ENCODE data around the gene STXBP1.

STXBP1 gene

GRCh38 chr9:127644146-127644827 is 32.2 kb downstream of the STXBP1 start:
- no peak for DNase-seq (ENCODE audit: low read depth)
- H3K4me3 ChIP-seq (ENCODE audit: low read depth, low read length) = no peak overlapping the region

GRCh38 chr9:127644943-127645342 is 32.9 kb downstream of the STXBP1 start:
- no peak for DNase-seq (ENCODE audit: low read depth)
- no peak overlapping the region for H3K4me3 ChIP-seq (ENCODE audit: low read depth, low read length)

GRCh38 chr9:127647451-127647850 is 35.4 kb downstream of the STXBP1 start:
- no peak overlapping the region for H3K4me3 ChIP-seq (ENCODE audit: low read depth, low read length)
- DNase-seq (ENCODE audit: low read depth) = no peak

- DNase-seq (ENCODE audit: low read depth) = no peak
- H3K4me3 ChIP-seq (ENCODE audit: low read depth, low read length) = no peak overlapping the region
These were observed 38.4 kb downstream of the STXBP1 start for GRCh38 chr9:127650518-127650917.

- H3K4me3 ChIP-seq (ENCODE audit: low read depth, low read length) = no peak overlapping the region
- no peak for DNase-seq (ENCODE audit: low read depth)
These were observed 39.9 kb downstream of the STXBP1 start for GRCh38 chr9:127651697-127652610.

GRCh38 chr9:127652733-127653132 is 40.7 kb downstream of the STXBP1 start:
- no peak overlapping the region for H3K4me3 ChIP-seq (ENCODE audit: low read depth, low read length)
- no peak for DNase-seq (ENCODE audit: low read depth)

- no peak for DNase-seq (ENCODE audit: low read depth)
These were observed 42.5 kb downstream of the STXBP1 start for GRCh38 chr9:127654619-127655018.

GRCh38 chr9:127658428-127658827 is 46.4 kb downstream of the STXBP1 start:
- H3K4me3 ChIP-seq (ENCODE audit: low read depth, low read length) = no peak overlapping the region
- DNase-seq (ENCODE audit: low read depth) = no peak

More at GRCh38 chr9:127654619-127655018, 42.5 kb downstream of the STXBP1 start:
- no peak overlapping the region for H3K4me3 ChIP-seq (ENCODE audit: low read depth, low read length)

- no peak overlapping the region for H3K4me3 ChIP-seq (ENCODE audit: low read depth, low read length)
- no peak for DNase-seq (ENCODE audit: low read depth)
These were observed 49.0 kb downstream of the STXBP1 start for GRCh38 chr9:127660886-127661741.

GRCh38 chr9:127662617-127663016 is 50.5 kb downstream of the STXBP1 start:
- H3K4me3 ChIP-seq (ENCODE audit: low read depth, low read length) = no peak overlapping the region
- DNase-seq (ENCODE audit: low read depth) = no peak

GRCh38 chr9:127664324-127664677 is 52.2 kb downstream of the STXBP1 start:
- DNase-seq (ENCODE audit: low read depth) = no peak
- H3K4me3 ChIP-seq (ENCODE audit: low read depth, low read length) = no peak overlapping the region

GRCh38 chr9:127664678-127665507 is 52.8 kb downstream of the STXBP1 start:
- H3K4me3 ChIP-seq (ENCODE audit: low read depth, low read length) = no peak overlapping the region
- no peak for DNase-seq (ENCODE audit: low read depth)

- DNase-seq (ENCODE audit: low read depth) = no peak
- no peak overlapping the region for H3K4me3 ChIP-seq (ENCODE audit: low read depth, low read length)
These were observed 55.2 kb downstream of the STXBP1 start for GRCh38 chr9:127667127-127667844.

- H3K4me3 ChIP-seq (ENCODE audit: low read depth, low read length) = no peak overlapping the region
- no peak for DNase-seq (ENCODE audit: low read depth)
These were observed 55.8 kb downstream of the STXBP1 start for GRCh38 chr9:127667906-127668305.

GRCh38 chr9:127673234-127673633 is 61.2 kb downstream of the STXBP1 start:
- no peak for DNase-seq (ENCODE audit: low read depth)
- no peak overlapping the region for H3K4me3 ChIP-seq (ENCODE audit: low read depth, low read length)

GRCh38 chr9:127676638-127677037 is 64.6 kb downstream of the STXBP1 start:
- no peak for DNase-seq (ENCODE audit: low read depth)
- no peak overlapping the region for H3K4me3 ChIP-seq (ENCODE audit: low read depth, low read length)

- DNase-seq (ENCODE audit: low read depth) = no peak
- no peak overlapping the region for H3K4me3 ChIP-seq (ENCODE audit: low read depth, low read length)
These were observed 67.4 kb downstream of the STXBP1 start for GRCh38 chr9:127679506-127679905.

- DNase-seq (ENCODE audit: low read depth) = no peak
- H3K4me3 ChIP-seq (ENCODE audit: low read depth, low read length) = no peak overlapping the region
These were observed 68.1 kb downstream of the STXBP1 start for GRCh38 chr9:127680226-127680625.

Measured in skeletal muscle cell (primary cell).